NCI-H2196 (cell line): ENCODE data around the gene COPRS.
"Not testable (repeated sequence)": the region's sequence is repeated elsewhere in the genome, so short reads cannot be mapped to it uniquely, and the experiment has no call there.

ENCODE experiments used
- DNase-seq: peaks from one replicate; lab custom pipeline; 2025; ENCODE audit not compliant: unreplicated experiment; lab: John Stamatoyannopoulos, UW

Gene COPRS

DNA sequence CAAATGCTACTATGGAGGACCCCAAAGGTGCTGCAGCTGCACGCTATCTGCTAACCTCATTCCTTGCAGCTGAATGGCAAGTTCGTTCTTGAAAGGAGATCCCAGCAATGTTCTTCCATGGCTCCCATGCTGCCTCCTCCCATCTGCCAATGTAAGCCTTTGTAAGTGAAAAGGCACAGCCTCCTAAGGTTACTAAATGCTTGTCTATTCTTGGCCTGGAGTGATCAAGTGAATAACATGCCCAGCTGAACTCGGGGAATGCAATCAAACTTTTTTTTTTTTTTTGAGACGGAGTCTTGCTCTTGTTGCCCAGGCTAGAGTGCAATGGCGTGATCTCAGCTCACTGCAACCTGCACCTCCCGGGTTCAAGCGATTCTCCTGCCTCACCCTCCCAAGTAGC, 49.2 kb downstream of the COPRS start:
- DNase-seq, result not testable (repeated sequence)

DNA sequence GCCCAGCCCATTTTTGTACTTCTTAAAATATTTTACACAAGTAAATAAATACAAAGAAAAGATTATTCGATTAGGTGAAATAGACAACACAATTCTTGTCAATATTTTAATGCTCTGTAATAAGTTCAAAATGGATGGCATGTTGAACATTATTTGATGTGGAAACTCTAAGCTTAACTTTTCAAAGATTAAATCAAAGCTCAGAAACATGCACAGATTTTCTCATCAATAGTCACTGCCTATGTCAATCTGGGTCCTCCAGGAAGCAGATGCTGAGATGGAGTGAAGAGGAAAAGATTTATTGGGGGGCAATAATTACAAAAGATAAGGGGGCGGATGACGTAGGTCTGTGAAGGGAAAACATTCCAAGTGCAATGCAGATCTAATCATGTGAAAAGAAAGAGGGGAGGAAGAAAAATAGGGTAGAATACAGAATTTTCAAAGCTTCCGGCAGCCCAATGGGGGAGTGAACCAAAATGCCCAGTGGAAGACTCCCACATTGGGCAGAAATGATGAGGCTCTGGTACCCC, 50.5 kb downstream of the COPRS start:
- no peak for DNase-seq

DNA sequence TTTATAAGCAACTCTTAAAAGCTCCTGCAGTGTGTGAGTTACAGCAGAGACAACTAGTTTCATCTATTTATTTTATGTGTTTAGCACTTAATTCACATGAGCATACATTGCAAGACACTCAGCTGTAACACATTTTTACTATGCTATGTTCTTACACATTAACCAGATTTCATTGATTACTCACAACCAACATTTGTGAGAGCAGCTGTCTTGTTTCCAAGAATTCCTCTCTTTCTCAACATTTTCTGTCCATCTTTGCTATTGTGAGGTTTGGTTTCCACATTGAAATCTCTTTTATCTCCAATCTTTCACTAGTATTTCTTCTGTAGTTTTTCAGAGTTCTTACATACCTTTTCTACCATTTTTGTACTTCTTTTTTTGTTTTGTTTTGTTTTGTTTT, 51.2 kb downstream of the COPRS start:
- DNase-seq, result no peak

- no peak for DNase-seq
These were observed 52.1 kb downstream of the COPRS start for GRCh38 chr17:31806921-31807320.

- DNase-seq, result no peak
These were observed 55.4 kb downstream of the COPRS start for GRCh38 chr17:31803494-31804213.

DNA sequence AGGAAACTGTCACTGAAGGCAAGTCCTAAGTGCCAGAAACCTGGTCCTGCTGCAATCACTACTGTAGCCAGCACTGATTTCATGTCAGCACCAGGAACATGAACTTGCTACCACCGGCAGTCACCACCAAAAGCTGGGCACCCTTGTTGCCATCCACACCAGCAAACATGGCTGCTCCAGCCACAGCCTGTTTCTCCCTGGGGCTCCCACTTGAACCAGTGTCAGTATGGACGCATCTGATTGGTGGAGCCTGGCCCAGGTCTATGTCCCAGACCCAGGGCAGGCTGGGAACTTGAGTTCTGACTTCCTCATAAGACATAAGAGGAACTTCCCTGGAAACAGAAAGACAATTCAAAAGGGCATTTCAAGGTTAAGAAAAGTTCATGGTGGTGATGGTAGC, 56.5 kb downstream of the COPRS start:
- no peak for DNase-seq
